ENCODE data around the gene RCSD1.

RCSD1 gene

GRCh38 chr1:167656657-167657056, 26.6 kb downstream of the RCSD1 start:
- DNase-seq (ENCODE audit: low spot score) (no peak), ATAC-seq (ENCODE audit: low read depth) (no peak)
- no peaks in the 10 kb centered on the region for H3K9me3 ChIP-seq (ENCODE audit: severe bottlenecking)
- H3K27me3 ChIP-seq (ENCODE audit: insufficient read depth, poor library complexity, severe bottlenecking): no peaks in the 10 kb centered on the region
- no peak for TF ChIP-seq CTCF (IDR thresholded peaks at IDR 0.05; ENCODE audit: poor library complexity, severe bottlenecking)
- H3K36me3 ChIP-seq (ENCODE audit: low read depth): no peaks in the 10 kb centered on the region
- peaks cover 12% of the 10 kb centered on the region for H3K4me1 ChIP-seq (ENCODE audit: insufficient read depth, poor library complexity, severe bottlenecking)
- H3K4me3 ChIP-seq (ENCODE audit: severe bottlenecking): no peak overlapping the region
- no peak overlapping the region for H3K27ac ChIP-seq (ENCODE audit: poor library complexity, severe bottlenecking)

- H3K36me3 ChIP-seq (ENCODE audit: low read depth): no peaks in the 10 kb centered on the region
- H3K9me3 ChIP-seq (ENCODE audit: severe bottlenecking): no peaks in the 10 kb centered on the region
- no peak for TF ChIP-seq CTCF (IDR thresholded peaks at IDR 0.05; ENCODE audit: poor library complexity, severe bottlenecking)
- ATAC-seq (ENCODE audit: low read depth) (no peak), DNase-seq (ENCODE audit: low spot score) (no peak)
- no peak overlapping the region for H3K27ac ChIP-seq (ENCODE audit: poor library complexity, severe bottlenecking)
- H3K27me3 ChIP-seq (ENCODE audit: insufficient read depth, poor library complexity, severe bottlenecking): no peaks in the 10 kb centered on the region
- H3K4me1 ChIP-seq (ENCODE audit: insufficient read depth, poor library complexity, severe bottlenecking): peaks cover 31% of the 10 kb centered on the region
- H3K4me3 ChIP-seq (ENCODE audit: severe bottlenecking): no peak overlapping the region
Observed at GRCh38 chr1:167658574-167659328, 28.7 kb downstream of the RCSD1 start.

GRCh38 chr1:167659450-167659849, 29.4 kb downstream of the RCSD1 start:
- Histone ChIP-seq H3K36me3 (ENCODE audit: low read depth) (no peaks in the 10 kb centered on the region), H3K4me3 (ENCODE audit: severe bottlenecking) (no peak overlapping the region), H3K27me3 (ENCODE audit: insufficient read depth, poor library complexity, severe bottlenecking) (no peaks in the 10 kb centered on the region), H3K27ac (ENCODE audit: poor library complexity, severe bottlenecking) (no peak overlapping the region), H3K9me3 (ENCODE audit: severe bottlenecking) (no peaks in the 10 kb centered on the region), H3K4me1 (ENCODE audit: insufficient read depth, poor library complexity, severe bottlenecking) (peaks cover 38% of the 10 kb centered on the region)
- DNase-seq (ENCODE audit: low spot score) (no peak), ATAC-seq (ENCODE audit: low read depth) (no peak)
- no peak for TF ChIP-seq CTCF (IDR thresholded peaks at IDR 0.05; ENCODE audit: poor library complexity, severe bottlenecking)

GRCh38 chr1:167659881-167660280, 29.8 kb downstream of the RCSD1 start:
- no peak for TF ChIP-seq CTCF (IDR thresholded peaks at IDR 0.05; ENCODE audit: poor library complexity, severe bottlenecking)

More at GRCh38 chr1:167659881-167660280, 29.8 kb downstream of the RCSD1 start:
- H3K4me3 ChIP-seq (ENCODE audit: severe bottlenecking): no peak overlapping the region
- no peak overlapping the region for H3K27ac ChIP-seq (ENCODE audit: poor library complexity, severe bottlenecking)
- no peak for DNase-seq (ENCODE audit: low spot score)
- peaks cover 41% of the 10 kb centered on the region for H3K4me1 ChIP-seq (ENCODE audit: insufficient read depth, poor library complexity, severe bottlenecking)
- ATAC-seq (ENCODE audit: low read depth): no peak
- no peaks in the 10 kb centered on the region for H3K36me3 ChIP-seq (ENCODE audit: low read depth)
- H3K27me3 ChIP-seq (ENCODE audit: insufficient read depth, poor library complexity, severe bottlenecking): no peaks in the 10 kb centered on the region
- H3K9me3 ChIP-seq (ENCODE audit: severe bottlenecking): no peaks in the 10 kb centered on the region
